CD14-positive monocyte (primary cell): ENCODE results near the gene CACNB4. TPM values are rescaled to one million over a fixed set of nuclear protein-coding genes. Genes with fewer than 3 reads are reported as not detected.

ENCODE experiments used
- DNase-seq, 3 donors: peaks; one replicate each; pipeline ENCODE4 v3.0.0-alpha.2; 2011 to 2022
- H2AFZ ChIP-seq: 2 replicates; pipeline ENCODE4 v1.6.0; 2012; ENCODE audit warnings: mild to moderate bottlenecking, low read depth, low read length, inconsistent platforms; ENCODE audit not compliant: insufficient read depth, poor library complexity, severe bottlenecking
- H3K27ac ChIP-seq, 2 donors: 1 replicate in 1 of 2; 2 replicates in 1 of 2; pipeline ENCODE4 v1.5.1; 2012 to 2013; ENCODE audit warnings: low read length in 2 of 2, control low read depth in 1 of 2, inconsistent platforms in 1 of 2, low read depth in 1 of 2, mild to moderate bottlenecking in 1 of 2
- H3K27me3 ChIP-seq, 2 donors: one replicate each; pipeline versions ENCODE4 v1.6.0 to v1.6.1; 2011 to 2013; ENCODE audit warnings: low read length in 2 of 2; ENCODE audit not compliant: control insufficient read depth in 2 of 2, insufficient read depth in 2 of 2
- H3K36me3 ChIP-seq, 2 donors: replicated peaks in 1 of 2; 1 replicate in 1 of 2; 2 replicates in 1 of 2; pipeline versions ENCODE4 v1.5.1 to v1.6.1; 2012 to 2013; ENCODE audit warnings: low read length in 2 of 2, control low read depth in 1 of 2, inconsistent platforms in 1 of 2, mild to moderate bottlenecking in 1 of 2; ENCODE audit not compliant: insufficient read depth in 2 of 2, control insufficient read depth in 1 of 2
- H3K4me1 ChIP-seq, 2 donors: 1 replicate in 1 of 2; 2 replicates in 1 of 2; pipeline versions ENCODE4 v1.5.1 to v1.6.1; 2012 to 2013; ENCODE audit warnings: low read length in 2 of 2, control low read depth in 1 of 2, inconsistent platforms in 1 of 2, mild to moderate bottlenecking in 1 of 2, moderate library complexity in 1 of 2; ENCODE audit not compliant: insufficient read depth in 2 of 2, control insufficient read depth in 1 of 2
- H3K4me2 ChIP-seq: replicated peaks from 2 replicates; pipeline ENCODE3; 2012; ENCODE audit warnings: low read length, moderate library complexity, mild to moderate bottlenecking; ENCODE audit not compliant: poor library complexity, severe bottlenecking; ENCODE audit errors: extremely low read depth
- H3K4me3 ChIP-seq, 3 experiments: fragments of 200-600 bp in 1 of 3; sonication (generic) in 1 of 3; replicated peaks in 1 of 3; 1 replicate in 2 of 3; 2 replicates in 1 of 3; pipeline ENCODE4 v1.5.1; 2011 to 2013; ENCODE audit warnings: low read length in 3 of 3, mild to moderate bottlenecking in 3 of 3, control low read depth in 2 of 3, low read depth in 2 of 3, inconsistent platforms in 1 of 3, moderate library complexity in 1 of 3
- H3K79me2 ChIP-seq: 2 replicates; pipeline ENCODE4 v1.6.0; 2012; ENCODE audit warnings: mild to moderate bottlenecking, control low read depth, inconsistent platforms, low read length, moderate library complexity; ENCODE audit not compliant: insufficient read depth
- H3K9ac ChIP-seq: 2 replicates; pipeline ENCODE4 v1.6.0; 2017; ENCODE audit warnings: low read length, mild to moderate bottlenecking; ENCODE audit not compliant: insufficient read depth, poor library complexity, severe bottlenecking
- H3K9me3 ChIP-seq, 2 donors: replicated peaks in 1 of 2; 1 replicate in 1 of 2; 2 replicates in 1 of 2; pipeline versions ENCODE4 v1.5.1 to v1.6.1; 2012 to 2013; ENCODE audit warnings: low read length in 2 of 2, control low read depth in 1 of 2; ENCODE audit not compliant: control insufficient read depth in 1 of 2, insufficient read depth in 1 of 2
- H4K20me1 ChIP-seq: 2 replicates; pipeline ENCODE4 v1.6.0; 2012; ENCODE audit warnings: mild to moderate bottlenecking, low read length, control low read depth, moderate library complexity; ENCODE audit not compliant: insufficient read depth
- H3K27ac Mint-ChIP-seq, 7 donors: one replicate each; pipeline ENCODE4 v1.8.0; 2020; ENCODE audit warnings: mild to moderate bottlenecking in 7 of 7, mixed read lengths in 7 of 7, moderate library complexity in 6 of 7, inconsistent platforms in 2 of 7
- H3K27me3 Mint-ChIP-seq, 3 donors: one replicate each; pipeline ENCODE4 v1.8.0; 2021 to 2022; ENCODE audit warnings: low read depth in 3 of 3, mild to moderate bottlenecking in 3 of 3, mixed read lengths in 3 of 3, moderate library complexity in 3 of 3, inconsistent platforms in 1 of 3
- H3K36me3 Mint-ChIP-seq, 2 donors: one replicate each; pipeline ENCODE4 v1.8.0; 2020; ENCODE audit warnings: mixed read lengths in 2 of 2, inconsistent platforms in 1 of 2, mild to moderate bottlenecking in 1 of 2
- H3K4me1 Mint-ChIP-seq: one replicate; pipeline ENCODE4 v1.8.0; 2020; ENCODE audit warnings: mild to moderate bottlenecking, mixed read lengths
- H3K4me3 Mint-ChIP-seq, 2 donors: one replicate each; pipeline ENCODE4 v1.8.0; 2020; ENCODE audit warnings: mild to moderate bottlenecking in 2 of 2, mixed read lengths in 2 of 2, moderate library complexity in 1 of 2
- H3K9me3 Mint-ChIP-seq, 7 donors: one replicate each; pipeline ENCODE4 v1.8.0; 2020 to 2022; ENCODE audit warnings: mixed read lengths in 7 of 7, mild to moderate bottlenecking in 6 of 7, moderate library complexity in 6 of 7, inconsistent platforms in 2 of 7
- WGBS: methylation state at CpG from one replicate; pipeline ENCODE4 v1.1.5; 2013; ENCODE audit warnings: missing lambda C conversion rate; ENCODE audit not compliant: insufficient coverage; 5-methylcytosine and 5-hydroxymethylcytosine counted together
- intact Hi-C, 2 donors: fragments of 100-400 bp; cut with micrococcal nuclease; formaldehyde crosslinking; loops; one replicate each; pipeline versions ENCODE4 v1.15.0 to v1.15.1; 2023
- polyA plus RNA-seq, 3 donors: library from polyadenylated mRNA; depleted of rRNA in 1 of 3; unstranded in 2 of 3; stranded (reverse) in 1 of 3; fragments of 300-500 nt in 2 of 3; fragments of >200 nt in 1 of 3; fragmentation: Illumina TruSeq in 2 of 3; gene quantifications; 1 replicate in 2 of 3; 2 replicates in 1 of 3; pipeline ENCODE4 v1.2.3, GENCODE V29; 2012 to 2021
- TF ChIP-seq, protein P1 (sequence below): fragments of 200-600 bp; IDR thresholded peaks from one replicate; pipeline ENCODE4 v1.8.0; 2022; ENCODE audit warnings: antibody characterized with exemption, mild to moderate bottlenecking

The CACNB4 gene
- polyA plus RNA-seq, 3 donors, result 0.44 to 1.9 (median 1.1) TPM

DNA sequence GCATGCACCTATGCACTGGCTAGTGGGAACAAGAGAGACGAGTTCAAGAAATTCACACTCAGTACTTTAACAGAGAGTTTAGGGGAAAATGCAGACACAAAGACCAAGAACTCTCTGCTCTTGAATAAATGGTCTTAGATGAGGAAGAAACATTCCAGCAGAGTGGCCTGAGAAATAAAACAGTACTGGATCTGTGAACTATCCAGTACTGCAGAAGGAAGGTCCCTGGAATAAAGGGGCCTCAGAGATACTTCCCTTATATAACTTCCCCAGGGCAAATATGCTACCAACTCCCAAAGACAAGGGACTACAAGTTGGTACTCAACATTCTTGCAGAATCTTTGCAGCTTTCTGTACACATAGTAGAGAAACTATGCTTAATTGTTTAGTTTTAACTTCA lies 199.7 kb downstream of the CACNB4 start:
- Mint-ChIP-seq H3K36me3 (peaks cover 0 to 1% of the 10 kb centered on the region in 2 donors), H3K27me3 (peaks cover 0 to 2% (median 1%) of the 10 kb centered on the region in 3 donors), H3K27ac (no peak overlapping the region), H3K4me1 (peaks cover 8% of the 10 kb centered on the region), H3K9me3 (peaks cover 0 to 11% (median 7%) of the 10 kb centered on the region in 7 donors), H3K4me3 (no peak overlapping the region)
- no peak overlapping the region for H2AFZ ChIP-seq
- intact Hi-C loops, result no loop called here
- H3K79me2 ChIP-seq, result no peaks in the 10 kb centered on the region
- H3K4me3 ChIP-seq, result no peak overlapping the region
- no peak overlapping the region for H3K9ac ChIP-seq
- H3K36me3 ChIP-seq, result no peaks in the 10 kb centered on the region
- H3K27ac ChIP-seq, result no peak overlapping the region
- WGBS, result no CpG with 5 or more reads among the region's 1 CpG
- TF ChIP-seq, protein P1, sequence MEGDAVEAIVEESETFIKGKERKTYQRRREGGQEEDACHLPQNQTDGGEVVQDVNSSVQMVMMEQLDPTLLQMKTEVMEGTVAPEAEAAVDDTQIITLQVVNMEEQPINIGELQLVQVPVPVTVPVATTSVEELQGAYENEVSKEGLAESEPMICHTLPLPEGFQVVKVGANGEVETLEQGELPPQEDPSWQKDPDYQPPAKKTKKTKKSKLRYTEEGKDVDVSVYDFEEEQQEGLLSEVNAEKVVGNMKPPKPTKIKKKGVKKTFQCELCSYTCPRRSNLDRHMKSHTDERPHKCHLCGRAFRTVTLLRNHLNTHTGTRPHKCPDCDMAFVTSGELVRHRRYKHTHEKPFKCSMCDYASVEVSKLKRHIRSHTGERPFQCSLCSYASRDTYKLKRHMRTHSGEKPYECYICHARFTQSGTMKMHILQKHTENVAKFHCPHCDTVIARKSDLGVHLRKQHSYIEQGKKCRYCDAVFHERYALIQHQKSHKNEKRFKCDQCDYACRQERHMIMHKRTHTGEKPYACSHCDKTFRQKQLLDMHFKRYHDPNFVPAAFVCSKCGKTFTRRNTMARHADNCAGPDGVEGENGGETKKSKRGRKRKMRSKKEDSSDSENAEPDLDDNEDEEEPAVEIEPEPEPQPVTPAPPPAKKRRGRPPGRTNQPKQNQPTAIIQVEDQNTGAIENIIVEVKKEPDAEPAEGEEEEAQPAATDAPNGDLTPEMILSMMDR, result no peak
- peaks cover 3 to 6% of the 10 kb centered on the region in 2 donors for H3K9me3 ChIP-seq
- no peak overlapping the region for H3K4me2 ChIP-seq
- DNase-seq, result no peak
- no peaks in the 10 kb centered on the region for H4K20me1 ChIP-seq
- H3K27me3 ChIP-seq, result no peaks in the 10 kb centered on the region
- H3K4me1 ChIP-seq, result peaks cover 21 to 29% of the 10 kb centered on the region in 2 donors

DNA sequence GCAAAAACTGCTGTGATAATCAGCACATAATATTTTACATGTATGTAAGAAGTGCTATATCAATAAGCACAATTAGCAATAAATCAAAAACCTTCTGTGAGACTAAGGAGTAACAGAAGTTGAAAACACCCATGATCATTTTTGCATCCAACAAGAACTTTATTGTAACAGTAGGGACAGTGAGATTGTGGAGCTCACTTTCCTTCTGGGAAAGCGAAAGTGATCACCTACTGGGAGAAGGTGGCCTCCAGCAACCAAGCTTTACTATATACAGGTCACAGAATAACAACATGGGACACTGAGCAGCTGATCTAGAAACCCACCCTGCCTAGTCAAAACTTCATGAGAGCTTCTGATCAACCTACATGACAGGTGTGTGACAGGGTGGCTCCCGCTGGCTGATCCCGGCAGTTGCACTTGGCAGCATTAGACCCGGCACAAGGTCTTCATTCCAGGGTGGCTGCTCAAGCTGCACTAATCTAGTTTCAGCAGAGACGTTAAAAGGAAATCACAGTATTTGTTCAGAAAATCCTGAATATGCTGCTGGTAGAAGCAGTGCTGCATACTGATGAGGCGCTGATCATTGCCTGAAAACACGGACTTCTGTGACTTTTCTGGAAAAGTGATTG lies 207.2 kb downstream of the CACNB4 start:
- no peak overlapping the region for H3K4me2 ChIP-seq
- TF ChIP-seq, protein P1, result no peak
- H3K27me3 ChIP-seq, result no peaks in the 10 kb centered on the region
- intact Hi-C loops, result no loop called here
- Mint-ChIP-seq H3K36me3 (peaks cover 0 to 4% of the 10 kb centered on the region in 2 donors), H3K27me3 (peaks cover 0 to 1% (median 1%) of the 10 kb centered on the region in 3 donors), H3K9me3 (peaks cover 0 to 11% (median 8%) of the 10 kb centered on the region in 7 donors), H3K4me1 (peaks cover 8% of the 10 kb centered on the region), H3K4me3 (no peak overlapping the region), H3K27ac (no peak overlapping the region)
- peaks cover 5% of the 10 kb centered on the region in 2 donors for H3K4me1 ChIP-seq
- no peak overlapping the region for H3K27ac ChIP-seq
- no peaks in the 10 kb centered on the region for H3K79me2 ChIP-seq
- no peak overlapping the region for H3K4me3 ChIP-seq
- H3K36me3 ChIP-seq, result no peaks in the 10 kb centered on the region
- no peak for DNase-seq
- no peaks in the 10 kb centered on the region for H4K20me1 ChIP-seq
- H2AFZ ChIP-seq, result no peak overlapping the region
- peaks cover 3 to 6% of the 10 kb centered on the region in 2 donors for H3K9me3 ChIP-seq
- H3K9ac ChIP-seq, result no peak overlapping the region
- WGBS, result 100% methylated on average over 4 of the region's 7 CpGs
